Coronary artery (tissue), 2 donors: ENCODE data around the gene TTC22.

Source experiments
- DNase-seq: peaks from one replicate; pipeline ENCODE4 v3.0.0-alpha.2; 2017; ENCODE audit warnings: low spot score
- H3K27ac ChIP-seq, 2 donors: fragments of 200-600 bp; sonication (generic); one replicate each; pipeline ENCODE4 v1.5.1; 2016 to 2019
- H3K4me3 ChIP-seq: fragments of 200-600 bp; sonication (generic); 2 replicates; pipeline ENCODE4 v1.5.1; 2016; ENCODE audit warnings: mild to moderate bottlenecking, moderate library complexity
- CTCF ChIP-seq: fragments of 200-600 bp; sonication (generic); IDR thresholded peaks from one replicate; pipeline ENCODE4 v1.5.1; 2019; ENCODE audit warnings: antibody characterized with exemption

TTC22 gene

GRCh38 chr1:54816951-54817350 lies 15.8 kb upstream of the TTC22 start:
- no peak for TF ChIP-seq CTCF
- H3K27ac ChIP-seq = no peak overlapping the region
- DNase-seq = no peak
- no peak overlapping the region for H3K4me3 ChIP-seq

DNA sequence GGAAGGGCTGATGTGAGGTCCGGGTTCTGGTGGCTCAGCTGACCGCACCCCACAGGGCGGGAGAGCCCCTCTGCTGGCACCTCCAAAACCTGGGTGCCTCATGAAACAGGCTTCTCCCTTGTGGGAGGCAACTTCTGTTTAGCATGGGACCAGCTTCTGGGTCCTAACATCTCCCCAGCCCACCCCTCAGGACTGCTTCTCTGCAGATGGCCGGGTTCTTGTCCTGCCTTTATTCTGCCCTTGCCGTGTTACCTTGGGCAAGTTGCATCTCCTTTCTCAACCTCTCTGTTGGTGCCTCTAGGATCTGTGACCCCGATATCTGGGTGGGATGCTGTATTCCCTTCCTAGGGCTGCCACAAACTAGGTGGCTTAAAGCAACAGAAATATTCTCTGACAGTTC lies 15.0 kb upstream of the TTC22 start:
- no peak for TF ChIP-seq CTCF

DNA sequence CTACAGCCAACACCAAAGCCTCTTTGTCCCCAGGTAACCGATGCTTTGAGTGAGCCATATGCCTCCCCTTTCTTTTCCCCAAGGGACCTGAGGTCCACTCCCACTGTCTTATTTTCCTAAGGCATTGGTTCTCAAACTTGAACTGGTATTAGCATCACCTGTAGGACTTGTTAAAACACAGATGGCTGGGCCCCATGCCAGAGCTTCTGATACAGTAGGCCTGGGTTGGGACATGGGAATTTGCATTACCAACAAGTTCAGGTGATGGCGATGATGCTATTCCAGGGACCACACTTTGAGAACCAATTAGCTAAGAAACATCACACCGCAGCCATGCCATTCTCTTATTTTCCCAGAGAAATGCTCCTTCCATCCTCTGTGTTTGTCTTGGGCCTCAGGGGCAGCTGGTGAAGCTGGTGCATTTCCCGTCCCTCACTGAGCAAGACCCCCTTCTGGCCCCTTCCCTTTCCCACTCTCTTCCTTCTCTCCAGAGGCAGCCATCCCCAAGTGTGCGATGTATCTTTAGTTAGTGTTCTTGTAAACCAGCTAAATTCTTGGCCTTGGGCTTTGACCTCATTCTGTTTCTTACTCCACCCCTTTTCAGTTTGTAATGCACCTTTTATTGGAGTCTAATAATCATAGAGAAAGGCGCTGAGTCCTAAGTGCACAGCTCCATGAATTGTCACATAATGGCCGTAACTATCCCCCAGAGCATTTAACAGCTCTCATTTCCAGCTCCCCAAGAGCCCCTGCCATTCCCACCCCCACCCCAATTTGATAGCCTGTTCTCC lies 14.2 kb upstream of the TTC22 start:
- no peak for TF ChIP-seq CTCF
- Histone ChIP-seq H3K27ac (no peak overlapping the region), H3K4me3 (no peak overlapping the region)
- no peak for DNase-seq

More for the DNA sequence above, 15.0 kb upstream of the TTC22 start:
- DNase-seq = no peak
- H3K4me3 ChIP-seq = no peak overlapping the region
- no peak overlapping the region for H3K27ac ChIP-seq

DNA sequence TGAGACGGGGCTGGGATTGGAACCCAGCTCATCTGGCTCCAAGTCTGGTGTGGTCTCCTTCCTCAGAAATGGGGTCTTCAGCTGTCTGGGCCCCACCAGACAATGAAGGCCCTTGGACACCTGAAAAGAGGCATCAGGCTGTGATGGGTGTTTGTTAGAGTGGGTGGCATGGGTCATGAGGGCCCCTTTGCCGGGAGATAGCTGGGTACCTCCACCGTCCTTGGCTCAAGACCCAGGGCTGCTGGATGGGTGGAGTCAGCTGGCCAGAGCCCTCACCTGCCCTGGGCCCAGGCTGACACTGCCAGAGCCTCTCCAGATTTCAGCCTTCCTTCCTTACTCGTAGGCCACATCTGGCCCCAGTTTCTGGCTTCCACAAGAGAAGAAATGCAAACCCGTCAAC lies 13.4 kb upstream of the TTC22 start:
- Histone ChIP-seq H3K27ac (no peak overlapping the region), H3K4me3 (no peak overlapping the region)
- TF ChIP-seq CTCF = no peak
- DNase-seq = no peak

GRCh38 chr1:54814126-54814498 lies 13.0 kb upstream of the TTC22 start:
- Histone ChIP-seq H3K27ac (no peak overlapping the region), H3K4me3 (no peak overlapping the region)
- no peak for TF ChIP-seq CTCF
- peak; percentile 46 for DNase-seq

GRCh38 chr1:54813485-54814125 lies 12.5 kb upstream of the TTC22 start:
- no peak for TF ChIP-seq CTCF
- peak; percentile 29 for DNase-seq
- no peak overlapping the region for H3K4me3 ChIP-seq

More at GRCh38 chr1:54813485-54814125, 12.5 kb upstream of the TTC22 start:
- H3K27ac ChIP-seq = no peak overlapping the region
